ENCODE results near the gene PCDH9. TPM values are rescaled to one million over a fixed set of nuclear protein-coding genes. Genes with fewer than 3 reads are reported as not detected.

Gene PCDH9
- total RNA-seq, 1 experiment from 2014 or later = 5.8 TPM

- Histone ChIP-seq H3K36me3 (ENCODE audit: insufficient read depth, low read length, poor library complexity, severe bottlenecking) (no peaks in the 10 kb centered on the region), H3K27me3 (replicated peaks; ENCODE audit: insufficient read depth, low read depth, low read length, poor library complexity) (no peaks in the 10 kb centered on the region), H3K27ac (ENCODE audit: low read depth, low read length, poor library complexity, severe bottlenecking) (no peak overlapping the region), H3K4me3 (ENCODE audit: low read depth, low read length, poor library complexity, severe bottlenecking) (no peak overlapping the region), H3K9me3 (ENCODE audit: low read depth, low read length, poor library complexity, severe bottlenecking) (no peaks in the 10 kb centered on the region), H3K4me1 (ENCODE audit: insufficient read depth, low read length, poor library complexity, severe bottlenecking) (no peaks in the 10 kb centered on the region)
- intact Hi-C loops (cut with micrococcal nuclease; ENCODE audit: unreplicated experiment) = no loop called here
- POLR2A ChIA-PET (ENCODE audit: low non-redundant PET) = no interaction called here
- no peak for TF ChIP-seq EZH2 (IDR thresholded peaks at IDR 0.05; ENCODE audit: borderline replicate concordance, low read depth, low read length, poor library complexity, severe bottlenecking)
- TF ChIP-seq, protein P1, sequence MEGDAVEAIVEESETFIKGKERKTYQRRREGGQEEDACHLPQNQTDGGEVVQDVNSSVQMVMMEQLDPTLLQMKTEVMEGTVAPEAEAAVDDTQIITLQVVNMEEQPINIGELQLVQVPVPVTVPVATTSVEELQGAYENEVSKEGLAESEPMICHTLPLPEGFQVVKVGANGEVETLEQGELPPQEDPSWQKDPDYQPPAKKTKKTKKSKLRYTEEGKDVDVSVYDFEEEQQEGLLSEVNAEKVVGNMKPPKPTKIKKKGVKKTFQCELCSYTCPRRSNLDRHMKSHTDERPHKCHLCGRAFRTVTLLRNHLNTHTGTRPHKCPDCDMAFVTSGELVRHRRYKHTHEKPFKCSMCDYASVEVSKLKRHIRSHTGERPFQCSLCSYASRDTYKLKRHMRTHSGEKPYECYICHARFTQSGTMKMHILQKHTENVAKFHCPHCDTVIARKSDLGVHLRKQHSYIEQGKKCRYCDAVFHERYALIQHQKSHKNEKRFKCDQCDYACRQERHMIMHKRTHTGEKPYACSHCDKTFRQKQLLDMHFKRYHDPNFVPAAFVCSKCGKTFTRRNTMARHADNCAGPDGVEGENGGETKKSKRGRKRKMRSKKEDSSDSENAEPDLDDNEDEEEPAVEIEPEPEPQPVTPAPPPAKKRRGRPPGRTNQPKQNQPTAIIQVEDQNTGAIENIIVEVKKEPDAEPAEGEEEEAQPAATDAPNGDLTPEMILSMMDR (conservative IDR thresholded peaks at IDR 0.05; ENCODE audit: low read depth, low read length) = no peak
- no TSS peak for BruUV-seq (replicated peaks)
- no peak for DNase-seq (ENCODE audit: low spot score)
- CTCF ChIA-PET = no interaction called here
Observed at GRCh38 chr13:66425741-66426140, 804.4 kb downstream of the PCDH9 start.

DNA sequence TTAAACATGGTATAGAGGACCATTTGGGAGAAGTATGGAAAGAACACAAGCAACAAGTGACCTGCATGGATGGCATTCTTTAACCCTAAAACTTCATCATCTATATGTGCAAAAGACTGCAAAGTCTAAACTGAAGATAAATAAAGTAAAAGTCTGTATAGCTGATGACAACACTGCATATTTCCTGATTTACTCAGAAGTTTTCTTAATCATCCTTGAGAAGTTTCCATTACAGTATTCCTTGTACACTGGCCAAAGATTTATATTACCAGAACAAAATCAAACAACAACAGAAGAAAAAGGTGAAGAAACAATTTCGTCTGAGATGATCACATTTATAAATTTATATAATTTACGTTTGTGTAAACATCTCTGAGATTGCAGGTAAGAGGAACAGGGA lies 805.7 kb downstream of the PCDH9 start:
- no peak overlapping the region for H3K4me3 ChIP-seq (ENCODE audit: low read depth, low read length, poor library complexity, severe bottlenecking)
- CTCF ChIA-PET = no interaction called here
- H3K36me3 ChIP-seq (ENCODE audit: insufficient read depth, low read length, poor library complexity, severe bottlenecking) = no peaks in the 10 kb centered on the region
- no peak overlapping the region for H3K27ac ChIP-seq (ENCODE audit: low read depth, low read length, poor library complexity, severe bottlenecking)
- H3K27me3 ChIP-seq (replicated peaks; ENCODE audit: insufficient read depth, low read depth, low read length, poor library complexity) = no peaks in the 10 kb centered on the region
- BruUV-seq (replicated peaks) = no TSS peak
- POLR2A ChIA-PET (ENCODE audit: low non-redundant PET) = no interaction called here
- TF ChIP-seq, protein P1 (conservative IDR thresholded peaks at IDR 0.05; ENCODE audit: low read depth, low read length) = no peak
- TF ChIP-seq EZH2 (IDR thresholded peaks at IDR 0.05; ENCODE audit: borderline replicate concordance, low read depth, low read length, poor library complexity, severe bottlenecking) = no peak
- no peaks in the 10 kb centered on the region for H3K9me3 ChIP-seq (ENCODE audit: low read depth, low read length, poor library complexity, severe bottlenecking)
- intact Hi-C loops (cut with micrococcal nuclease; ENCODE audit: unreplicated experiment) = no loop called here
- H3K4me1 ChIP-seq (ENCODE audit: insufficient read depth, low read length, poor library complexity, severe bottlenecking) = no peaks in the 10 kb centered on the region
- no peak for DNase-seq (ENCODE audit: low spot score)

DNA sequence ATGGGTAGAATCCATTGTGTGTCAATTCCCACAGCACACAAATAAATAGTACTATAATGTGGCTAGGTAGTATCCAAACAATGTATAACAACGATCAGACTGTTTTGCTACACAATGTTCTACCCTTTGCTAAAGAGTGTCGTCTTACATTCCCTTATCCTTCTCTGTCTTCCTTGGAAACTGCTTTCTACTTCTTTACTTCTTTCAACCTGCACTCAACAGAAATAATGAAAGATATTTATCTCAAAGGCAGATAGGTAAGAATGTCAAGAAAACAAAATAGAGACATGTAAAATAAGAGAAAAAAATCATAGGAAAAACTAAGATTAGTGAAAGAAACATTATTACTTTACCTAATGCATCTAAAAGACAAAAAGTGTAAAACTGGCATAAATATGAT lies 814.7 kb downstream of the PCDH9 start:
- H3K4me1 ChIP-seq (ENCODE audit: insufficient read depth, low read length, poor library complexity, severe bottlenecking) = no peaks in the 10 kb centered on the region
- no peaks in the 10 kb centered on the region for H3K36me3 ChIP-seq (ENCODE audit: insufficient read depth, low read length, poor library complexity, severe bottlenecking)
- POLR2A ChIA-PET (ENCODE audit: low non-redundant PET) = no interaction called here
- no peak overlapping the region for H3K4me3 ChIP-seq (ENCODE audit: low read depth, low read length, poor library complexity, severe bottlenecking)
- no peak overlapping the region for H3K27ac ChIP-seq (ENCODE audit: low read depth, low read length, poor library complexity, severe bottlenecking)
- DNase-seq (ENCODE audit: low spot score) = no peak
- TF ChIP-seq, protein P1 (conservative IDR thresholded peaks at IDR 0.05; ENCODE audit: low read depth, low read length) = no peak
- no peak for TF ChIP-seq EZH2 (IDR thresholded peaks at IDR 0.05; ENCODE audit: borderline replicate concordance, low read depth, low read length, poor library complexity, severe bottlenecking)
- intact Hi-C loops (cut with micrococcal nuclease; ENCODE audit: unreplicated experiment) = no loop called here
- no peaks in the 10 kb centered on the region for H3K27me3 ChIP-seq (replicated peaks; ENCODE audit: insufficient read depth, low read depth, low read length, poor library complexity)
- H3K9me3 ChIP-seq (ENCODE audit: low read depth, low read length, poor library complexity, severe bottlenecking) = no peaks in the 10 kb centered on the region
- CTCF ChIA-PET = no interaction called here
- no TSS peak for BruUV-seq (replicated peaks)

All from A673 (cell line).